B cell (primary cell): ENCODE data around the gene MYO16. TPM values are rescaled to one million over a fixed set of nuclear protein-coding genes. Genes with fewer than 3 reads are reported as not detected.

Experiments used
- ATAC-seq: fragments of 200-7000 bp; cut with Tn5 transposase; one replicate; pipeline ENCODE4 v1.10.0; 2021; ENCODE audit warnings: low read depth, mild to moderate bottlenecking, moderate number of reproducible peaks, moderate library complexity
- CTCF ChIA-PET: fragments of 350-600 bp; sonication (Branson Sonifier 250); formaldehyde crosslinking; loops from one replicate; lab custom pipeline; 2021; ENCODE audit warnings: antibody characterized with exemption, inconsistent platforms; lab: Charles Lee
- POLR2A ChIA-PET: fragments of 350-600 bp; sonication (Branson Sonifier 250); formaldehyde crosslinking; loops from one replicate; lab custom pipeline; 2021; ENCODE audit warnings: antibody characterized with exemption; lab: Charles Lee
- DNase-seq: peaks from one replicate; pipeline ENCODE4 v3.0.0; 2013
- H2AFZ ChIP-seq: 2 replicates; pipeline ENCODE4 v1.6.1; 2012; ENCODE audit warnings: mild to moderate bottlenecking, low read depth, low read length; ENCODE audit not compliant: insufficient read depth, poor library complexity, severe bottlenecking
- H3K27ac ChIP-seq, 2 donors: 1 replicate in 1 of 2; 2 replicates in 1 of 2; pipeline ENCODE4 v1.5.1; 2012 to 2013; ENCODE audit warnings: low read length in 2 of 2, mild to moderate bottlenecking in 2 of 2, moderate library complexity in 1 of 2
- H3K27me3 ChIP-seq, 4 experiments: fragments of 200-600 bp in 1 of 4; sonication (generic) in 1 of 4; replicated peaks in 1 of 4; 1 replicate in 2 of 4; 2 replicates in 2 of 4; pipeline versions ENCODE4 v1.6.1 to v1.7.0; 2013 to 2016; ENCODE audit warnings: low read length in 3 of 4, mild to moderate bottlenecking in 2 of 4, mixed read lengths in 1 of 4, moderate library complexity in 1 of 4; ENCODE audit not compliant: insufficient read depth in 4 of 4, control insufficient read depth in 3 of 4; ENCODE audit errors: control extremely low read depth in 1 of 4
- H3K36me3 ChIP-seq, 2 experiments: replicated peaks in 1 of 2; 1 replicate in 1 of 2; 2 replicates in 1 of 2; pipeline versions ENCODE4 v1.6.1 to v1.7.1; 2013; ENCODE audit warnings: low read length in 1 of 2; ENCODE audit not compliant: insufficient read depth in 2 of 2, control insufficient read depth in 1 of 2; ENCODE audit errors: control extremely low read depth in 1 of 2, extremely low read depth in 1 of 2
- H3K4me1 ChIP-seq, 2 donors: fragments of 200-600 bp in 1 of 2; sonication (generic) in 1 of 2; 1 replicate in 1 of 2; 2 replicates in 1 of 2; pipeline versions ENCODE4 v1.5.1 to v1.6.1; 2013 to 2017; ENCODE audit warnings: low read length in 2 of 2; ENCODE audit not compliant: control insufficient read depth in 2 of 2, insufficient read depth in 2 of 2
- H3K4me2 ChIP-seq: replicated peaks from 2 replicates; pipeline ENCODE3; 2012; ENCODE audit warnings: mild to moderate bottlenecking, low read depth, low read length; ENCODE audit not compliant: poor library complexity, severe bottlenecking
- H3K4me3 ChIP-seq, 5 experiments: fragments of 200-600 bp in 1 of 5; sonication (generic) in 1 of 5; 1 replicate in 3 of 5; 2 replicates in 2 of 5; pipeline versions ENCODE4 v1.5.1 to v1.7.0; 2011 to 2016; ENCODE audit warnings: low read length in 4 of 5, mild to moderate bottlenecking in 4 of 5, low read depth in 2 of 5, control low read depth in 1 of 5, moderate library complexity in 1 of 5; ENCODE audit not compliant: insufficient read depth in 1 of 5; ENCODE audit errors: control extremely low read depth in 1 of 5, extremely low read depth in 1 of 5
- H3K79me2 ChIP-seq: fragments of 200-600 bp; sonication (generic); one replicate; pipeline ENCODE4 v1.6.0; 2016; ENCODE audit warnings: low read length; ENCODE audit not compliant: control insufficient read depth, insufficient read depth
- H3K9ac ChIP-seq: fragments of 200-600 bp; sonication (generic); 2 replicates; pipeline ENCODE4 v1.6.1; 2017; ENCODE audit warnings: mild to moderate bottlenecking, low read length, moderate library complexity
- H3K9me3 ChIP-seq, 3 donors: one replicate each; pipeline versions ENCODE4 v1.6.1 to v1.7.1; 2013; ENCODE audit warnings: low read length in 2 of 3; ENCODE audit not compliant: control insufficient read depth in 2 of 3, insufficient read depth in 1 of 3; ENCODE audit errors: control extremely low read depth in 1 of 3
- H4K20me1 ChIP-seq: 2 replicates; pipeline ENCODE4 v1.6.0; 2012; ENCODE audit warnings: mild to moderate bottlenecking, low read length; ENCODE audit not compliant: insufficient read depth, control insufficient read depth, poor library complexity, severe bottlenecking
- H3K27ac Mint-ChIP-seq: one replicate; pipeline ENCODE4 v1.8.0; 2021; ENCODE audit warnings: mixed read lengths
- H3K27me3 Mint-ChIP-seq: one replicate; pipeline ENCODE4 v1.8.0; 2021; ENCODE audit warnings: mixed read lengths
- H3K4me1 Mint-ChIP-seq: one replicate; pipeline ENCODE4 v1.8.0; 2021; ENCODE audit warnings: mixed read lengths
- H3K4me3 Mint-ChIP-seq: one replicate; pipeline ENCODE4 v1.8.0; 2021; ENCODE audit warnings: mixed read lengths
- H3K9me3 Mint-ChIP-seq: one replicate; pipeline ENCODE4 v1.8.0; 2022; ENCODE audit warnings: mixed read lengths; ENCODE audit not compliant: insufficient read depth
- CTCF ChIP-seq: fragments of 200-600 bp; IDR thresholded peaks from one replicate; pipeline ENCODE4 v1.8.0; 2022; ENCODE audit warnings: antibody characterized with exemption, mild to moderate bottlenecking
- EZH2 ChIP-seq: IDR thresholded peaks from 2 replicates; pipeline ENCODE4 v1.6.1; 2012; ENCODE audit warnings: borderline replicate concordance, low read depth, mild to moderate bottlenecking, moderate library complexity, low read length; ENCODE audit not compliant: insufficient read depth, poor library complexity, severe bottlenecking
- WGBS: methylation state at CpG from one replicate; pipeline ENCODE4 v1.1.5; 2013; ENCODE audit warnings: missing lambda C conversion rate; ENCODE audit not compliant: insufficient coverage; 5-methylcytosine and 5-hydroxymethylcytosine counted together
- intact Hi-C: fragments of 100-400 bp; cut with micrococcal nuclease; formaldehyde crosslinking; loops from one replicate; pipeline ENCODE4 v1.10.0; 2022
- polyA plus RNA-seq: library from polyadenylated mRNA; depleted of rRNA; stranded (reverse); fragments of >200 nt; gene quantifications from 2 replicates; pipeline ENCODE4 v1.2.3, GENCODE V29; 2012
- total RNA-seq, 2 donors: library from RNA; stranded (reverse); fragments of 120-200 nt in 1 of 2; gene quantifications; 1 replicate in 1 of 2; 2 replicates in 1 of 2; pipeline versions ENCODE4 v1.2.3 to v1.2.4, GENCODE V29; 2013 to 2022

MYO16 gene
- total and polyA plus RNA-seq, 2 donors (not counting 1 experiment from before 2014, with no cell fraction given): not detected

- intact Hi-C loops: no loop called here
- CTCF ChIA-PET: no interaction called here
Observed at GRCh38 chr13:108878732-108879131, 249.3 kb downstream of the MYO16 start.

More at GRCh38 chr13:108878732-108879131, 249.3 kb downstream of the MYO16 start:
- Histone ChIP-seq H3K9me3 (peaks cover 0 to 6% (median 0%) of the 10 kb centered on the region in 3 donors), H3K79me2 (no peaks in the 10 kb centered on the region), H3K9ac (no peak overlapping the region), H3K27ac (no peak overlapping the region), H3K4me1 (no peaks in the 10 kb centered on the region), H3K27me3 (no peaks in the 10 kb centered on the region), H3K4me2 (no peak overlapping the region), H3K4me3 (no peak overlapping the region), H3K36me3 (no peaks in the 10 kb centered on the region), H4K20me1 (no peaks in the 10 kb centered on the region), H2AFZ (no peak overlapping the region)
- DNase-seq (no peak), ATAC-seq (no peak)
- no peak overlapping the region for H3K4me3 Mint-ChIP-seq
- 100% methylated on average over 1 of the region's 2 CpGs for WGBS
- peaks cover 3% of the 10 kb centered on the region for H3K9me3 Mint-ChIP-seq
- H3K27ac Mint-ChIP-seq: no peak overlapping the region
- TF ChIP-seq CTCF (no peak), EZH2 (no peak)
- no peaks in the 10 kb centered on the region for H3K4me1 Mint-ChIP-seq
- no peaks in the 10 kb centered on the region for H3K27me3 Mint-ChIP-seq
- POLR2A ChIA-PET: no interaction called here
